H9 (cell line): ENCODE results near the gene EEF1G. TPM values are rescaled to one million over a fixed set of nuclear protein-coding genes. Genes with fewer than 3 reads are reported as not detected.

Experiments used
- DNase-seq: peaks from one replicate; pipeline ENCODE4 v3.0.0-alpha.2; 2017
- H2AFZ ChIP-seq: one replicate; pipeline ENCODE4 v1.6.1; 2013; ENCODE audit warnings: mild to moderate bottlenecking, low read length, control low read depth, moderate library complexity
- H2AK5ac ChIP-seq: 2 replicates; pipeline ENCODE4 v1.6.1; 2013; ENCODE audit warnings: low read length, control low read depth, mixed read lengths; ENCODE audit not compliant: insufficient read length
- H2BK120ac ChIP-seq: one replicate; pipeline ENCODE4 v1.6.1; 2013; ENCODE audit warnings: low read depth, mild to moderate bottlenecking, low read length, control low read depth, inconsistent platforms; ENCODE audit not compliant: poor library complexity, severe bottlenecking
- H2BK12ac ChIP-seq: 2 replicates; pipeline ENCODE4 v1.6.1; 2013; ENCODE audit warnings: low read length, control low read depth, mixed read lengths, low read depth; ENCODE audit not compliant: insufficient read length
- H2BK15ac ChIP-seq: 2 replicates; pipeline ENCODE4 v1.6.1; 2013; ENCODE audit warnings: low read depth, low read length, control low read depth
- H2BK20ac ChIP-seq: one replicate; pipeline ENCODE4 v1.6.1; 2013; ENCODE audit warnings: low read depth, mild to moderate bottlenecking, low read length, control low read depth, inconsistent platforms; ENCODE audit not compliant: poor library complexity, severe bottlenecking
- H2BK5ac ChIP-seq: 2 replicates; pipeline ENCODE4 v1.6.1; 2013; ENCODE audit warnings: low read length, control low read depth, mixed read lengths; ENCODE audit not compliant: insufficient read length
- H3K14ac ChIP-seq: 2 replicates; pipeline ENCODE4 v1.6.1; 2013; ENCODE audit warnings: low read length, control low read depth; ENCODE audit not compliant: insufficient read depth
- H3K18ac ChIP-seq: 2 replicates; pipeline ENCODE4 v1.6.1; 2013; ENCODE audit warnings: low read depth, mild to moderate bottlenecking, mixed read lengths, low read length, control low read depth; ENCODE audit not compliant: insufficient read length
- H3K23ac ChIP-seq: 2 replicates; pipeline ENCODE4 v1.6.1; 2013; ENCODE audit warnings: low read length, control low read depth, mixed read lengths, low read depth; ENCODE audit not compliant: insufficient read length
- H3K23me2 ChIP-seq: 2 replicates; pipeline ENCODE4 v1.6.1; 2013; ENCODE audit warnings: low read depth, mild to moderate bottlenecking, mixed read lengths, low read length, control low read depth; ENCODE audit not compliant: insufficient read length, poor library complexity, severe bottlenecking
- H3K27ac ChIP-seq: 2 replicates; pipeline ENCODE4 v1.5.1; 2013; ENCODE audit warnings: low read length, control low read depth, mixed read lengths, low read depth; ENCODE audit not compliant: insufficient read length
- H3K27me3 ChIP-seq: 2 replicates; pipeline ENCODE4 v1.6.1; 2013; ENCODE audit warnings: low read length, control low read depth, inconsistent platforms; ENCODE audit not compliant: insufficient read depth
- H3K4ac ChIP-seq: 2 replicates; pipeline ENCODE4 v1.6.1; 2013; ENCODE audit warnings: low read depth, mild to moderate bottlenecking, control low read depth, inconsistent platforms, low read length, moderate library complexity
- H3K4me1 ChIP-seq: 2 replicates; pipeline ENCODE4 v1.6.1; 2013; ENCODE audit warnings: low read length, control low read depth, inconsistent platforms; ENCODE audit not compliant: insufficient read depth
- H3K4me2 ChIP-seq: 2 replicates; pipeline ENCODE4 v1.6.1; 2013; ENCODE audit warnings: low read length, control low read depth, mixed read lengths; ENCODE audit not compliant: insufficient read length, insufficient read depth
- H3K56ac ChIP-seq: 2 replicates; pipeline ENCODE4 v1.6.1; 2013; ENCODE audit warnings: low read depth, mild to moderate bottlenecking, mixed read lengths, low read length, control low read depth; ENCODE audit not compliant: insufficient read length
- H3K79me1 ChIP-seq: 2 replicates; pipeline ENCODE4 v1.6.1; 2013; ENCODE audit warnings: low read depth, mild to moderate bottlenecking, moderate library complexity, low read length, control low read depth, inconsistent platforms; ENCODE audit not compliant: insufficient read depth, poor library complexity, severe bottlenecking
- H3K79me2 ChIP-seq: 2 replicates; pipeline ENCODE4 v1.6.1; 2013; ENCODE audit warnings: low read length, control low read depth, inconsistent platforms; ENCODE audit not compliant: insufficient read depth
- H3K9ac ChIP-seq: 2 replicates; pipeline ENCODE4 v1.6.1; 2013; ENCODE audit warnings: low read length, control low read depth, mixed read lengths; ENCODE audit not compliant: insufficient read length; ENCODE audit errors: extremely low read depth
- H3K9me3 ChIP-seq: one replicate; pipeline ENCODE4 v1.6.1; 2013; ENCODE audit warnings: low read depth, low read length, inconsistent platforms; ENCODE audit not compliant: control insufficient read depth
- H3T11ph ChIP-seq: one replicate; pipeline ENCODE4 v1.6.1; 2013; ENCODE audit warnings: mild to moderate bottlenecking, low read length, control low read depth, inconsistent platforms
- H4K20me1 ChIP-seq: one replicate; pipeline ENCODE4 v1.6.1; 2013; ENCODE audit not compliant: control insufficient read depth, insufficient read length, insufficient read depth
- H4K5ac ChIP-seq: 2 replicates; pipeline ENCODE4 v1.6.1; 2013; ENCODE audit warnings: low read depth, mild to moderate bottlenecking, mixed read lengths, low read length, control low read depth; ENCODE audit not compliant: insufficient read length
- H4K8ac ChIP-seq: replicated peaks from 2 replicates; pipeline ENCODE4 v1.6.1; 2013; ENCODE audit warnings: low read length, control low read depth, mixed read lengths, low read depth; ENCODE audit not compliant: insufficient read length
- H4K91ac ChIP-seq: 2 replicates; pipeline ENCODE4 v1.6.1; 2013; ENCODE audit warnings: low read depth, mild to moderate bottlenecking, moderate library complexity, mixed read lengths, low read length, control low read depth; ENCODE audit not compliant: insufficient read length
- H3K27ac Mint-ChIP-seq, 3 experiments: 2 replicates in 2 of 3; 3 replicates in 1 of 3; pipeline ENCODE4 v1.8.0; 2020 to 2021; ENCODE audit warnings: mixed read lengths in 3 of 3, mild to moderate bottlenecking in 1 of 3, moderate library complexity in 1 of 3
- H3K27me3 Mint-ChIP-seq: 2 replicates; pipeline ENCODE4 v1.8.0; 2021; ENCODE audit warnings: low read depth, mild to moderate bottlenecking, moderate library complexity, mixed read lengths
- H3K36me3 Mint-ChIP-seq, 3 experiments: 2 replicates in 2 of 3; 3 replicates in 1 of 3; pipeline ENCODE4 v1.8.0; 2020 to 2021; ENCODE audit warnings: low read depth in 3 of 3, mixed read lengths in 3 of 3; ENCODE audit not compliant: insufficient read depth in 1 of 3
- H3K4me1 Mint-ChIP-seq, 2 experiments: 2 replicates each; pipeline ENCODE4 v1.8.0; 2020; ENCODE audit warnings: mixed read lengths in 2 of 2
- H3K4me3 Mint-ChIP-seq, 2 experiments: 2 replicates in 1 of 2; 3 replicates in 1 of 2; pipeline ENCODE4 v1.8.0; 2020 to 2021; ENCODE audit warnings: mild to moderate bottlenecking in 2 of 2, mixed read lengths in 2 of 2, moderate library complexity in 1 of 2
- H3K9me3 Mint-ChIP-seq, 2 experiments: 2 replicates in 1 of 2; 3 replicates in 1 of 2; pipeline ENCODE4 v1.8.0; 2020; ENCODE audit warnings: mild to moderate bottlenecking in 2 of 2, mixed read lengths in 2 of 2, moderate library complexity in 1 of 2
- CTCF ChIP-seq: fragments of 200-600 bp; sonication (generic); conservative IDR thresholded peaks from 3 replicates; pipeline ENCODE4 v1.8.0; 2021; ENCODE audit warnings: antibody characterized with exemption, mild to moderate bottlenecking
- WGBS: extraction: QIAGEN DNeasy Blood & Tissue Kit; methylation state at CpG from one replicate; pipeline ENCODE4 v1.1.7; 2013; ENCODE audit warnings: missing lambda C conversion rate, low lambda C conversion rate, mixed read lengths; ENCODE audit not compliant: insufficient read length; ENCODE audit errors: extremely low coverage; 5-methylcytosine and 5-hydroxymethylcytosine counted together
- total RNA-seq: library from RNA; stranded (reverse); gene quantifications from 2 replicates; pipeline ENCODE4 v1.2.1, GENCODE V29; 2021

The EEF1G gene
- total RNA-seq, 1 experiment from 2014 or later = 1,790 TPM

GRCh38 chr11:62614275-62614674, 40.6 kb upstream of the EEF1G start:
- no peak for DNase-seq
- Histone ChIP-seq H4K20me1 (no peaks in the 10 kb centered on the region), H3K4me1 (no peaks in the 10 kb centered on the region), H3K23me2 (peaks cover 13% of the 10 kb centered on the region), H4K5ac (no peak overlapping the region), H3K27me3 (no peaks in the 10 kb centered on the region), H3T11ph (no peak overlapping the region), H3K56ac (no peak overlapping the region), H3K9me3 (no peaks in the 10 kb centered on the region), H2AK5ac (no peak overlapping the region), H2BK5ac (no peak overlapping the region), H3K14ac (no peak overlapping the region), H3K9ac (no peak overlapping the region), H2BK20ac (no peak overlapping the region), H2BK15ac (no peak overlapping the region), H3K79me1 (no peaks in the 10 kb centered on the region), H3K4ac (no peak overlapping the region), H3K27ac (no peak overlapping the region), H2AFZ (no peak overlapping the region), H4K91ac (no peak overlapping the region), H4K8ac (no peak overlapping the region), H3K18ac (no peak overlapping the region), H3K23ac (no peak overlapping the region), H3K79me2 (no peaks in the 10 kb centered on the region), H2BK12ac (no peak overlapping the region), H3K4me2 (no peak overlapping the region), H2BK120ac (no peak overlapping the region)
- Mint-ChIP-seq H3K4me1 (peaks cover 17 to 29% of the 10 kb centered on the region in 2 experiments), H3K27ac (peak overlapping the region; percentile 11 to 87 (median 77); a peak in 3 of 7 replicates), H3K27me3 (peaks cover 4% of the 10 kb centered on the region), H3K4me3 (peak overlapping the region in 1 of 2 experiments; percentile 41; a peak in 2 of 5 replicates), H3K9me3 (no peaks in the 10 kb centered on the region), H3K36me3 (peaks cover 2 to 18% (median 15%) of the 10 kb centered on the region in 3 experiments)
- no CpG with 5 or more reads among the region's 8 CpGs for WGBS
- TF ChIP-seq CTCF = no peak
